K562 (cell line): ENCODE data around the gene BBC3. TPM values are rescaled to one million over a fixed set of nuclear protein-coding genes. Genes with fewer than 3 reads are reported as not detected.

Source experiments
- ATAC-seq: fragments of 200-7000 bp; cut with Tn5 transposase; 3 replicates; pipeline ENCODE4 v1.9.1; 2020; ENCODE audit warnings: moderate library complexity
- BruUV-seq: library from RNA; stranded (reverse); fragments of 400-500 nt; replicated peaks from 2 replicates; lab custom pipeline; 2021; lab: Mats Ljungman, UMichigan
- CTCF ChIA-PET: fragments of 300-600 bp; formaldehyde crosslinking; extraction: SDS; loops from one replicate; lab custom pipeline; 2021; ENCODE audit warnings: low intra/inter-chr PET ratio; lab: Yijun Ruan, JAX
- POLR2A ChIA-PET: fragments of 300-600, 350-650 bp; sonication (Branson Sonifier 250); formaldehyde crosslinking; extraction: SDS; loops from one replicate; lab custom pipeline; 2021; ENCODE audit warnings: antibody characterized with exemption, inconsistent platforms; lab: Yijun Ruan, JAX
- DNase-seq, 4 experiments: peaks; one replicate each; pipeline versions ENCODE4 v3.0.0 to v3.0.0-alpha.2; 2011 to 2018; ENCODE audit warnings: low spot score in 3 of 4, mixed read lengths in 3 of 4; ENCODE audit errors: extremely low read depth in 1 of 4
- FAIRE-seq: peaks from 2 replicates; lab custom pipeline; 2011; peaks lifted over from hg19 to GRCh38; lab: Jason Lieb, UNC
- H2AFZ ChIP-seq: 2 replicates; pipeline ENCODE4 v1.6.0; 2011; ENCODE audit warnings: low read depth, low read length, control low read depth, inconsistent platforms
- H3K27ac ChIP-seq: fragments of 200-600 bp; 3 replicates; pipeline ENCODE4 v1.8.0; 2011; ENCODE audit warnings: low read depth, mild to moderate bottlenecking, control low read depth, inconsistent platforms, low read length, moderate library complexity, mixed read lengths; ENCODE audit errors: extremely low read depth
- H3K27me3 ChIP-seq, 2 experiments: fragments of 300-600 bp in 1 of 2; 2 replicates in 1 of 2; 3 replicates in 1 of 2; pipeline versions ENCODE4 v1.6.0 to v1.8.0; 2011; ENCODE audit warnings: inconsistent platforms in 2 of 2, low read length in 2 of 2, mild to moderate bottlenecking in 1 of 2, mixed read lengths in 1 of 2, moderate library complexity in 1 of 2; ENCODE audit not compliant: control insufficient read depth in 2 of 2, insufficient read depth in 2 of 2
- H3K36me3 ChIP-seq: fragments of 300-600 bp; 3 replicates; pipeline ENCODE4 v1.8.0; 2011; ENCODE audit warnings: mild to moderate bottlenecking, low read length, inconsistent platforms; ENCODE audit not compliant: control insufficient read depth, insufficient read depth
- H3K4me1 ChIP-seq, 2 experiments: fragments of 200-600 bp in 1 of 2; replicated peaks in 1 of 2; 2 replicates in 1 of 2; 3 replicates in 1 of 2; pipeline versions ENCODE4 v1.5.1 to v1.8.0; 2011; ENCODE audit warnings: inconsistent platforms in 2 of 2, low read length in 2 of 2, mild to moderate bottlenecking in 1 of 2, mixed read lengths in 1 of 2, moderate library complexity in 1 of 2; ENCODE audit not compliant: control insufficient read depth in 2 of 2, insufficient read depth in 2 of 2
- H3K4me2 ChIP-seq: 2 replicates; pipeline ENCODE4 v1.6.1; 2011; ENCODE audit warnings: low read length, control low read depth, inconsistent platforms, mixed read lengths; ENCODE audit not compliant: insufficient read depth
- H3K4me3 ChIP-seq: fragments of 200-600 bp; sonication (generic), shearing (Covaris generic); 2 replicates; pipeline ENCODE4 v1.5.1; 2016; ENCODE audit warnings: control low read depth, inconsistent platforms
- H3K79me2 ChIP-seq: fragments of 200-600 bp; 3 replicates; pipeline ENCODE4 v1.8.0; 2011; ENCODE audit warnings: low read length, inconsistent platforms; ENCODE audit not compliant: control insufficient read depth, insufficient read depth
- H3K9ac ChIP-seq, 2 experiments: 2 replicates each; pipeline versions ENCODE4 v1.6.0 to v1.6.1; 2011; ENCODE audit warnings: low read depth in 2 of 2, low read length in 2 of 2, control low read depth in 1 of 2, inconsistent platforms in 1 of 2, mild to moderate bottlenecking in 1 of 2, mixed read lengths in 1 of 2; ENCODE audit not compliant: insufficient read depth in 1 of 2
- H3K9me1 ChIP-seq: one replicate; pipeline ENCODE4 v1.6.0; 2011; ENCODE audit warnings: inconsistent platforms, mild to moderate bottlenecking, low read length, moderate library complexity; ENCODE audit not compliant: control insufficient read depth, insufficient read depth
- H3K9me3 ChIP-seq: replicated peaks from 2 replicates; pipeline ENCODE4 v1.5.1; 2011; ENCODE audit warnings: low read depth, low read length, inconsistent platforms; ENCODE audit not compliant: control insufficient read depth, insufficient read depth
- H4K20me1 ChIP-seq: replicated peaks from 2 replicates; pipeline ENCODE4 v1.6.1; 2011; ENCODE audit warnings: low read length, inconsistent platforms, mixed read lengths; ENCODE audit not compliant: control insufficient read depth, insufficient read depth
- FOXK1 ChIP-seq: sonication (generic); formaldehyde crosslinking; IDR thresholded peaks from 2 replicates; pipeline ENCODE4 v1.8.0; 2022; ENCODE audit warnings: missing genetic modification reagents, mild to moderate bottlenecking, borderline replicate concordance
- GTF2A2 ChIP-seq: IDR thresholded peaks from 2 replicates; pipeline ENCODE4 v1.6.1; 2016; ENCODE audit warnings: mild to moderate bottlenecking, missing genetic modification characterization, missing compliant biosample characterization
- KHSRP ChIP-seq: fragments of 450-650 bp; IDR thresholded peaks from 2 replicates; pipeline ENCODE4 v1.6.1; 2017
- MCM7 ChIP-seq, 2 experiments: fragments of 450-650 bp; IDR thresholded peaks; 2 replicates each; pipeline ENCODE4 v1.6.1; 2016 to 2018
- MIER1 ChIP-seq: fragments of 450-650 bp; IDR thresholded peaks from 2 replicates; pipeline ENCODE4 v1.6.1; 2016; ENCODE audit warnings: antibody characterized with exemption, mild to moderate bottlenecking, low read depth
- POLR2A ChIP-seq: fragments of 450-650 bp; conservative IDR thresholded peaks from 2 replicates; pipeline ENCODE4 v1.6.1; 2016
- SMARCA4 ChIP-seq: fragments of 450-650 bp; IDR thresholded peaks from 2 replicates; pipeline ENCODE4 v1.6.1; 2016
- STAT6 ChIP-seq: sonication (generic); formaldehyde crosslinking; IDR thresholded peaks from 2 replicates; pipeline ENCODE4 v1.8.1; 2023; ENCODE audit warnings: mild to moderate bottlenecking, missing genetic modification reagents
- TCF3 ChIP-seq: sonication (generic); formaldehyde crosslinking; IDR thresholded peaks from 2 replicates; pipeline ENCODE4 v1.4.0; 2020; ENCODE audit warnings: mild to moderate bottlenecking, missing genetic modification reagents
- ZNF551 ChIP-seq: fragments of 250-450 bp; sonication (Bioruptor Pico); IDR thresholded peaks from 2 replicates; pipeline ENCODE4 v1.5.0; 2021; ENCODE audit warnings: mild to moderate bottlenecking, moderate library complexity
- ZNF589 ChIP-seq: fragments of 200-800 bp; sonication (Bioruptor generic); IDR thresholded peaks from 2 replicates; pipeline ENCODE4 v1.6.1; 2016; ENCODE audit warnings: low read depth, missing genetic modification characterization, missing compliant biosample characterization
- WGBS: fragments of 100-300 bp; shearing (Covaris generic); methylation state at CpG from one replicate; pipeline ENCODE4 v1.1.6; 2016; ENCODE audit warnings: low coverage, mixed read lengths; ENCODE audit not compliant: insufficient coverage; ENCODE audit errors: missing lambda C conversion rate; 5-methylcytosine and 5-hydroxymethylcytosine counted together
- in situ Hi-C: fragments of 300-500 bp; cut with MboI; formaldehyde crosslinking; loops from 4 replicates; pipeline ENCODE4 v1.15.0; 2018; ENCODE audit warnings: inconsistent platforms, mixed read lengths
- intact Hi-C: fragments of 100-400 bp; cut with micrococcal nuclease; formaldehyde crosslinking; loops from 2 replicates; pipeline ENCODE4 v1.14.2; 2022
- polyA plus RNA-seq, 8 experiments: library from polyadenylated mRNA; depleted of rRNA in 4 of 8; stranded (reverse) in 5 of 8; unstranded in 3 of 8; fragments of >200 nt; fragmentation: Nextera tagmentation in 2 of 8; fragmentation: Illumina TruSeq in 1 of 8; extraction: Ambion mirVana in 2 of 8; extraction: Trizol in 1 of 8; gene quantifications; 2 replicates each; pipeline versions ENCODE4 v1.2.1 to v1.2.3, GENCODE V29; 2011 to 2014; ENCODE audit warnings: inconsistent platforms in 1 of 8, missing spikeins in 1 of 8
- total RNA-seq, 7 experiments: library from RNA; depleted of rRNA in 6 of 7; stranded (reverse); fragments of >200 nt in 6 of 7; fragmentation: Illumina TruSeq in 2 of 7; extraction: Trizol in 2 of 7; gene quantifications; 2 replicates each; pipeline versions ENCODE4 v1.2.1 to v1.2.3, GENCODE V29; 2011 to 2021; ENCODE audit warnings: low replicate concordance in 1 of 7
- TF ChIP-seq, protein P1 (sequence below): fragments of 250-450 bp; sonication (Bioruptor Pico); IDR thresholded peaks from 2 replicates; pipeline ENCODE4 v1.4.0; 2020
- TF ChIP-seq, protein P2 (sequence below), 2 experiments: IDR thresholded peaks; 2 replicates each; pipeline ENCODE4 v1.6.1; 2011; ENCODE audit warnings: borderline replicate concordance in 1 of 2, control low read depth in 1 of 2, low read depth in 1 of 2, low read length in 1 of 2, mild to moderate bottlenecking in 1 of 2, mixed read lengths in 1 of 2, moderate library complexity in 1 of 2; ENCODE audit not compliant: insufficient read depth in 1 of 2, insufficient read length in 1 of 2, poor library complexity in 1 of 2, severe bottlenecking in 1 of 2; ENCODE audit errors: extremely low read depth in 1 of 2
- TF ChIP-seq, protein P3 (sequence below): sonication (generic); formaldehyde crosslinking; IDR thresholded peaks from 2 replicates; pipeline ENCODE4 v1.8.0; 2022; ENCODE audit warnings: missing genetic modification reagents, mild to moderate bottlenecking, moderate library complexity, borderline replicate concordance

BBC3 gene
- total and polyA plus RNA-seq, 9 of the 15 experiments (the other 6 are each of a cell fraction or from before 2014, with no cell fraction given), result 0.15 to 30.7 (median 4.8) TPM

- H3K27me3 ChIP-seq, result no peaks in the 10 kb centered on the region
- peak overlapping the region; percentile 80 for H3K4me2 ChIP-seq
- ChIA-PET CTCF (no interaction called here), POLR2A (interaction anchor here (0.7 to 3.2 kb wide), 15 partner anchors 10 to 431 kb away, joined by 3 to 25 read pairs (median 3); partner anchors contain the start of gene CCDC9)
- peak overlapping the region; percentile 60 for H3K4me3 ChIP-seq
- peak overlapping the region; percentile 78 for H3K27ac ChIP-seq
- DNase-seq, result peak in 1 of 4 experiments; percentile 74
- peak; percentile 55 for FAIRE-seq
- no peaks in the 10 kb centered on the region for H3K9me1 ChIP-seq
- no peak overlapping the region for H2AFZ ChIP-seq
- H3K9me3 ChIP-seq, result no peaks in the 10 kb centered on the region
- 28% methylated on average over 12 of the region's 13 CpGs for WGBS
- in situ Hi-C loops, result no loop called here
- no peaks in the 10 kb centered on the region for H4K20me1 ChIP-seq
- ATAC-seq, result no peak
- peaks cover 16% of the 10 kb centered on the region; the same call in 1 of the 3 replicates for H3K36me3 ChIP-seq
- TSS peak; percentile 37 for BruUV-seq
- peaks cover 35 to 72% of the 10 kb centered on the region in 2 experiments for H3K4me1 ChIP-seq
- intact Hi-C loops, result no loop called here
- peaks cover 20% of the 10 kb centered on the region for H3K79me2 ChIP-seq
- peak overlapping the region; percentile 54 to 95 for H3K9ac ChIP-seq
- TF ChIP-seq FOXK1 (CRISPR knock-in tag) (0 out of 2 replicates have a peak, but pooled peaks have one; percentile 22), TCF3 (peak; percentile 5; the same call in 1 of the 2 replicates), ZNF589 (CRISPR knock-in tag) (0 out of 2 replicates have a peak, but pooled peaks have one; percentile 22), KHSRP (no peak), SMARCA4 (0 out of 2 replicates have a peak, but pooled peaks have one; percentile 11), MCM7 (IDR thresholded peaks at IDR 0.05) (no peak), STAT6 (CRISPR knock-in tag) (no peak), POLR2A (0 out of 2 replicates have a peak, but pooled peaks have one; percentile 27), GTF2A2 (no peak), MIER1 (no peak), ZNF551 (CRISPR knock-in tag) (no peak)
- TF ChIP-seq, protein P1, sequence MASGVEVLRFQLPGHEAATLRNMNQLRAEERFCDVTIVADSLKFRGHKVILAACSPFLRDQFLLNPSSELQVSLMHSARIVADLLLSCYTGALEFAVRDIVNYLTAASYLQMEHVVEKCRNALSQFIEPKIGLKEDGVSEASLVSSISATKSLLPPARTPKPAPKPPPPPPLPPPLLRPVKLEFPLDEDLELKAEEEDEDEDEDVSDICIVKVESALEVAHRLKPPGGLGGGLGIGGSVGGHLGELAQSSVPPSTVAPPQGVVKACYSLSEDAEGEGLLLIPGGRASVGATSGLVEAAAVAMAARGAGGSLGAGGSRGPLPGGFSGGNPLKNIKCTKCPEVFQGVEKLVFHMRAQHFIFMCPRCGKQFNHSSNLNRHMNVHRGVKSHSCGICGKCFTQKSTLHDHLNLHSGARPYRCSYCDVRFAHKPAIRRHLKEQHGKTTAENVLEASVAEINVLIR, result no peak
- TF ChIP-seq, protein P2, sequence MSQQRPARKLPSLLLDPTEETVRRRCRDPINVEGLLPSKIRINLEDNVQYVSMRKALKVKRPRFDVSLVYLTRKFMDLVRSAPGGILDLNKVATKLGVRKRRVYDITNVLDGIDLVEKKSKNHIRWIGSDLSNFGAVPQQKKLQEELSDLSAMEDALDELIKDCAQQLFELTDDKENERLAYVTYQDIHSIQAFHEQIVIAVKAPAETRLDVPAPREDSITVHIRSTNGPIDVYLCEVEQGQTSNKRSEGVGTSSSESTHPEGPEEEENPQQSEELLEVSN (IDR thresholded peaks at IDR 0.05; ENCODE audit: borderline replicate concordance in 1 of 2, extremely low read depth in 1 of 2, insufficient read depth in 1 of 2, insufficient read length in 1 of 2, low read depth in 1 of 2, low read length in 1 of 2, poor library complexity in 1 of 2, severe bottlenecking in 1 of 2), result peak in 1 of 2 experiments; percentile 7
- TF ChIP-seq, protein P3, sequence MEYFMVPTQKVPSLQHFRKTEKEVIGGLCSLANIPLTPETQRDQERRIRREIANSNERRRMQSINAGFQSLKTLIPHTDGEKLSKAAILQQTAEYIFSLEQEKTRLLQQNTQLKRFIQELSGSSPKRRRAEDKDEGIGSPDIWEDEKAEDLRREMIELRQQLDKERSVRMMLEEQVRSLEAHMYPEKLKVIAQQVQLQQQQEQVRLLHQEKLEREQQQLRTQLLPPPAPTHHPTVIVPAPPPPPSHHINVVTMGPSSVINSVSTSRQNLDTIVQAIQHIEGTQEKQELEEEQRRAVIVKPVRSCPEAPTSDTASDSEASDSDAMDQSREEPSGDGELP, result 0 out of 2 replicates have a peak, but pooled peaks have one; percentile 8
Observed at GRCh38 chr19:47275791-47276461, 44.9 kb upstream of the BBC3 start.
